ENCODE results near the gene MTM1. TPM values are rescaled to one million over a fixed set of nuclear protein-coding genes. Genes with fewer than 3 reads are reported as not detected.
A peak's percentile ranks its signal among the peaks of the same experiment; 100 is the strongest.

Gene MTM1
- total RNA-seq, 1 experiment from 2014 or later = 6.4 TPM

- no peak overlapping the region for H4K91ac ChIP-seq (ENCODE audit: insufficient read length, low read depth, low read length)
- H2BK120ac ChIP-seq (ENCODE audit: low read depth, low read length, poor library complexity, severe bottlenecking) = no peak overlapping the region
- Mint-ChIP-seq H3K9me3 (peaks cover 71 to 83% of the 10 kb centered on the region in 2 experiments), H3K27me3 (ENCODE audit: low read depth) (peaks cover 68% of the 10 kb centered on the region), H3K4me3 (0 out of 5 replicates have a peak overlapping the region, but pooled peaks of 1 of the 2 experiments have one; percentile 15), H3K36me3 (ENCODE audit: insufficient read depth in 1 of 3, low read depth in 3 of 3) (peaks cover 0 to 4% (median 0%) of the 10 kb centered on the region in 3 experiments; a peak in 1 of 7 replicates), H3K4me1 (peaks cover 2 to 12% of the 10 kb centered on the region in 2 experiments; a peak in 3 of 4 replicates), H3K27ac (no peak overlapping the region)
- H4K8ac ChIP-seq (replicated peaks; ENCODE audit: insufficient read length, low read depth, low read length) = no peak overlapping the region
- no peak overlapping the region for H3K9ac ChIP-seq (ENCODE audit: extremely low read depth, insufficient read length, low read length)
- no peak overlapping the region for H3T11ph ChIP-seq (ENCODE audit: low read length)
- H3K18ac ChIP-seq (ENCODE audit: insufficient read length, low read depth, low read length) = no peak overlapping the region
- no peak overlapping the region for H3K27ac ChIP-seq (ENCODE audit: insufficient read length, low read depth, low read length)
- 0 out of 2 replicates have a peak, but pooled peaks cover 2% of the 10 kb centered on the region for H3K4me1 ChIP-seq (ENCODE audit: insufficient read depth, low read length)
- no peaks in the 10 kb centered on the region for H3K79me1 ChIP-seq (ENCODE audit: insufficient read depth, low read depth, low read length, poor library complexity, severe bottlenecking)
- H4K20me1 ChIP-seq (ENCODE audit: control insufficient read depth, insufficient read depth, insufficient read length) = no peaks in the 10 kb centered on the region
- H3K9me3 ChIP-seq (ENCODE audit: control insufficient read depth, low read depth, low read length) = no peaks in the 10 kb centered on the region
- H2AFZ ChIP-seq (ENCODE audit: low read length) = no peak overlapping the region
- no CpG with 5 or more reads among the region's 9 CpGs for WGBS (ENCODE audit: extremely low coverage, insufficient read length, low lambda C conversion rate)
- no peak overlapping the region for H2BK5ac ChIP-seq (ENCODE audit: insufficient read length, low read length)
- H2AK5ac ChIP-seq (ENCODE audit: insufficient read length, low read length) = no peak overlapping the region
- TF ChIP-seq CTCF (conservative IDR thresholded peaks at IDR 0.05) = no peak
- H2BK15ac ChIP-seq (ENCODE audit: low read depth, low read length) = no peak overlapping the region
- H3K4me2 ChIP-seq (ENCODE audit: insufficient read depth, insufficient read length, low read length) = no peak overlapping the region
- no peak overlapping the region for H2BK20ac ChIP-seq (ENCODE audit: low read depth, low read length, poor library complexity, severe bottlenecking)
- H4K5ac ChIP-seq (ENCODE audit: insufficient read length, low read depth, low read length) = no peak overlapping the region
- no peaks in the 10 kb centered on the region for H3K79me2 ChIP-seq (ENCODE audit: insufficient read depth, low read length)
- no peak for DNase-seq
- no peak overlapping the region for H3K23ac ChIP-seq (ENCODE audit: insufficient read length, low read depth, low read length)
- H3K56ac ChIP-seq (ENCODE audit: insufficient read length, low read depth, low read length) = no peak overlapping the region
- H2BK12ac ChIP-seq (ENCODE audit: insufficient read length, low read depth, low read length) = no peak overlapping the region
- no peaks in the 10 kb centered on the region for H3K23me2 ChIP-seq (ENCODE audit: insufficient read length, low read depth, low read length, poor library complexity, severe bottlenecking)
- H3K14ac ChIP-seq (ENCODE audit: insufficient read depth, low read length) = no peak overlapping the region
- H3K4ac ChIP-seq (ENCODE audit: low read depth, low read length) = no peak overlapping the region
- H3K27me3 ChIP-seq (ENCODE audit: insufficient read depth, low read length) = peaks cover 3% of the 10 kb centered on the region; the same call in 1 of the 2 replicates
Measured at GRCh38 chrX:150546711-150547153, 21.7 kb upstream of the MTM1 start.

All from H9 (cell line).